ENCODE measurements around the gene KCNJ4.
"Not testable (repeated sequence)": the region's sequence is repeated elsewhere in the genome, so short reads cannot be mapped to it uniquely, and the experiment has no call there.

KCNJ4 gene

GRCh38 chr22:38427940-38428339, 27.1 kb downstream of the KCNJ4 start:
- DNase-seq: no peak

- DNase-seq: no peak
These were observed 27.5 kb downstream of the KCNJ4 start for GRCh38 chr22:38427465-38427864.

- DNase-seq: no peak
These were observed 28.4 kb downstream of the KCNJ4 start for GRCh38 chr22:38426628-38427027.

- no peak for DNase-seq
These were observed 30.4 kb downstream of the KCNJ4 start for GRCh38 chr22:38424525-38425080.

- no peak for DNase-seq
These were observed 31.2 kb downstream of the KCNJ4 start for GRCh38 chr22:38423512-38424503.

GRCh38 chr22:38422611-38423511, 32.1 kb downstream of the KCNJ4 start:
- DNase-seq: no peak

- DNase-seq: no peak
These were observed 34.3 kb downstream of the KCNJ4 start for GRCh38 chr22:38420734-38421133.

GRCh38 chr22:38419858-38420160, 35.2 kb downstream of the KCNJ4 start:
- no peak for DNase-seq

- DNase-seq: no peak
These were observed 35.7 kb downstream of the KCNJ4 start for GRCh38 chr22:38419121-38419857.

- DNase-seq: no peak
These were observed 36.4 kb downstream of the KCNJ4 start for GRCh38 chr22:38418589-38418988.

GRCh38 chr22:38417252-38418060, 37.5 kb downstream of the KCNJ4 start:
- DNase-seq: no peak

- no peak for DNase-seq
These were observed 38.3 kb downstream of the KCNJ4 start for GRCh38 chr22:38416621-38417251.

- no peak for DNase-seq
These were observed 39.3 kb downstream of the KCNJ4 start for GRCh38 chr22:38415561-38416321.

GRCh38 chr22:38415046-38415445, 40.0 kb downstream of the KCNJ4 start:
- no peak for DNase-seq

GRCh38 chr22:38414009-38414395, 41.0 kb downstream of the KCNJ4 start:
- no peak for DNase-seq

GRCh38 chr22:38413085-38414008, 41.7 kb downstream of the KCNJ4 start:
- no peak for DNase-seq

- DNase-seq: peak in 1 of 2 donors; percentile 18
These were observed 42.4 kb downstream of the KCNJ4 start for GRCh38 chr22:38412435-38413084.

- DNase-seq: no peak
These were observed 44.0 kb downstream of the KCNJ4 start for GRCh38 chr22:38411016-38411415.

GRCh38 chr22:38409916-38410315, 45.1 kb downstream of the KCNJ4 start:
- DNase-seq: not testable (repeated sequence)
